SK-N-MC (cell line): Measurements from ENCODE around the gene SLC6A12.
"Not testable (repeated sequence)": the region's sequence is repeated elsewhere in the genome, so short reads cannot be mapped to it uniquely, and the experiment has no call there.

ENCODE experiments used
- DNase-seq: peaks from one replicate; pipeline ENCODE4 v3.0.0-alpha.2; 2011; ENCODE audit warnings: low read depth, low spot score
- H3K27ac ChIP-seq: fragments of 200-600 bp; sonication (generic); 2 replicates; pipeline ENCODE4 v1.5.1; 2016; ENCODE audit warnings: mixed run types
- H3K36me3 ChIP-seq: fragments of 200-600 bp; sonication (generic); 2 replicates; pipeline ENCODE4 v1.6.1; 2017; ENCODE audit warnings: antibody characterized with exemption, low read length, mixed read lengths; ENCODE audit not compliant: insufficient read depth
- H3K4me3 ChIP-seq: fragments of 200-600 bp; sonication (generic); 2 replicates; pipeline ENCODE4 v1.5.1; 2016
- H3K9ac ChIP-seq: fragments of 200-600 bp; sonication (generic); 2 replicates; pipeline ENCODE4 v1.8.0; 2017; ENCODE audit warnings: mixed run types, mixed read lengths; ENCODE audit not compliant: insufficient read length
- H3K9me3 ChIP-seq: fragments of 200-600 bp; sonication (generic); 2 replicates; pipeline ENCODE4 v1.6.1; 2017; ENCODE audit warnings: low read depth, mild to moderate bottlenecking, antibody characterized with exemption, low read length, moderate library complexity, mixed read lengths
- EZH2 ChIP-seq: fragments of 200-600 bp; sonication (generic); IDR thresholded peaks from one replicate; pipeline ENCODE4 v1.6.1; 2017; ENCODE audit warnings: antibody characterized with exemption
- FOXP2 ChIP-seq: optimal IDR thresholded peaks from 2 replicates; pipeline ENCODE3; 2011; ENCODE audit warnings: mild to moderate bottlenecking, moderate library complexity; ENCODE audit not compliant: insufficient read depth; ENCODE audit errors: extremely low read length, control extremely low read depth
- POLR2AphosphoS5 ChIP-seq: IDR thresholded peaks from 2 replicates; pipeline ENCODE4 v1.6.1; 2012; ENCODE audit warnings: mild to moderate bottlenecking, low read depth, low read length, borderline replicate concordance

SLC6A12 gene

GRCh38 chr12:191541-191940, 22.4 kb downstream of the SLC6A12 start:
- H3K4me3 ChIP-seq = no peak overlapping the region
- no peaks in the 10 kb centered on the region for H3K36me3 ChIP-seq
- H3K9ac ChIP-seq = no peak overlapping the region
- H3K27ac ChIP-seq = no peak overlapping the region
- DNase-seq = no peak
- no peaks in the 10 kb centered on the region for H3K9me3 ChIP-seq
- no peak for TF ChIP-seq POLR2AphosphoS5
- no peak for TF ChIP-seq EZH2
- TF ChIP-seq FOXP2 = no peak

GRCh38 chr12:190881-191280, 23.1 kb downstream of the SLC6A12 start:
- Histone ChIP-seq H3K4me3 (no peak overlapping the region), H3K36me3 (no peaks in the 10 kb centered on the region), H3K27ac (no peak overlapping the region), H3K9ac (no peak overlapping the region), H3K9me3 (no peaks in the 10 kb centered on the region)
- DNase-seq = no peak
- TF ChIP-seq EZH2 (no peak), POLR2AphosphoS5 (no peak), FOXP2 (no peak)

- H3K9ac ChIP-seq = no peak overlapping the region
- no peaks in the 10 kb centered on the region for H3K9me3 ChIP-seq
- H3K36me3 ChIP-seq = no peaks in the 10 kb centered on the region
- H3K27ac ChIP-seq = no peak overlapping the region
- H3K4me3 ChIP-seq = no peak overlapping the region; the same call in 1 of the 2 replicates
- no peak for DNase-seq
- no peak for TF ChIP-seq FOXP2
- TF ChIP-seq EZH2 = no peak
- no peak for TF ChIP-seq POLR2AphosphoS5
Measured at GRCh38 chr12:189622-189962, 24.4 kb downstream of the SLC6A12 start.

- no peak for DNase-seq
- Histone ChIP-seq H3K9ac (no peak overlapping the region), H3K27ac (no peak overlapping the region), H3K4me3 (peak overlapping the region; percentile 71), H3K9me3 (no peaks in the 10 kb centered on the region), H3K36me3 (no peaks in the 10 kb centered on the region)
- TF ChIP-seq POLR2AphosphoS5 (no peak), FOXP2 (no peak), EZH2 (no peak)
Measured at GRCh38 chr12:188910-189621, 24.9 kb downstream of the SLC6A12 start.

GRCh38 chr12:187986-188909, 25.7 kb downstream of the SLC6A12 start:
- H3K36me3 ChIP-seq, H3K27ac ChIP-seq, H3K9ac ChIP-seq, H3K9me3 ChIP-seq, DNase-seq: not testable (repeated sequence)
- peak overlapping the region; percentile 71 for H3K4me3 ChIP-seq

GRCh38 chr12:186006-186625, 27.8 kb downstream of the SLC6A12 start:
- no peak for TF ChIP-seq FOXP2
- TF ChIP-seq POLR2AphosphoS5 = no peak
- no peak for TF ChIP-seq EZH2
- no peak for DNase-seq
- no peak overlapping the region for H3K27ac ChIP-seq
- no peaks in the 10 kb centered on the region for H3K36me3 ChIP-seq
- no peaks in the 10 kb centered on the region for H3K9me3 ChIP-seq
- H3K4me3 ChIP-seq = no peak overlapping the region
- H3K9ac ChIP-seq = no peak overlapping the region

GRCh38 chr12:185576-185955, 28.4 kb downstream of the SLC6A12 start:
- no peak for TF ChIP-seq FOXP2
- TF ChIP-seq POLR2AphosphoS5 = no peak
- TF ChIP-seq EZH2 = no peak
- H3K9me3 ChIP-seq = no peaks in the 10 kb centered on the region
- no peak for DNase-seq
- no peak overlapping the region for H3K4me3 ChIP-seq
- no peak overlapping the region for H3K9ac ChIP-seq
- H3K27ac ChIP-seq = no peak overlapping the region
- no peaks in the 10 kb centered on the region for H3K36me3 ChIP-seq

- no peaks in the 10 kb centered on the region for H3K9me3 ChIP-seq
- no peaks in the 10 kb centered on the region for H3K36me3 ChIP-seq
- H3K4me3 ChIP-seq = no peak overlapping the region
- H3K9ac ChIP-seq = no peak overlapping the region
- no peak overlapping the region for H3K27ac ChIP-seq
- DNase-seq = no peak
- TF ChIP-seq EZH2 (no peak), POLR2AphosphoS5 (no peak), FOXP2 (no peak)
Measured at GRCh38 chr12:184811-185575, 29.0 kb downstream of the SLC6A12 start.
